Central memory CD4-positive, alpha-beta T cell (primary cell): ENCODE measurements around the gene PRKAR1B.
"Not testable (repeated sequence)": the region's sequence is repeated elsewhere in the genome, so short reads cannot be mapped to it uniquely, and the experiment has no call there.

ENCODE experiments used
- DNase-seq: peaks from one replicate; pipeline ENCODE4 v3.0.0; 2022

PRKAR1B gene

DNA sequence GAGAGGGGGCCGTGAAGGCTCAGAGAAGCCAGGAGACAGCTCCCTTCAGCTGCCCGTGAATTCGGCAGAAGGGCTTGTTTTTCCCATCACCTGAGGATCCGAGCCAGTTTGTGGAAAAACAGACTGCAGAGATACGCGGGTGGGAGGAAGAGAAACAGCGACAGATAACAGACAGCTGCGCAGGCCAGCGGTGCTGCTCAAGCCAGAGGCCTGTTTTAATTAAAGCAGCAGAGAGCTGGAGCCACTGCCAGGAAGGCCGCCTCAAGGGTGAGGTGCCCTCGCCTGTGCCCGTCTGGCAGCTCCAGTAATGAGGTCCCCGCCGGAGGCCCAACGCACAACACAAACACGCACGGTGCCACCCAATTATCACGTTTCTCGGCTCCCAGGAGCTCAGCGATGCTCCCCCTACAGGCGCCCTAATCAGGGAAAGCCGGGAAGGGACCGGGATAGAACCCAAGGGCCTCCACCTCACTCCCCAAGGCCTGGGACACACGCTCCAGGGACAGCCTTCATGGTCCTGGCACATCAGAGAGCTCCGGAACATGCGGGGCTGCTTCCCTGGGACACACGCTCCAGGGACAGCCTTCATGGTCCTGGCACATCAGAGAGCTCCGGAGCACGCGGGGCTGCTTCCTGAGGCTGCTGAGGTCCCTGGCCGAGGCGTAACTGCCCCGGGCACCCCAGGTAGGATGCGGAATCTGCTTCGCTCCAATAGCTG is 61.2 kb downstream of the PRKAR1B start:
- no peak for DNase-seq

GRCh38 chr7:664997-665735 is 61.9 kb downstream of the PRKAR1B start:
- DNase-seq: no peak

DNA sequence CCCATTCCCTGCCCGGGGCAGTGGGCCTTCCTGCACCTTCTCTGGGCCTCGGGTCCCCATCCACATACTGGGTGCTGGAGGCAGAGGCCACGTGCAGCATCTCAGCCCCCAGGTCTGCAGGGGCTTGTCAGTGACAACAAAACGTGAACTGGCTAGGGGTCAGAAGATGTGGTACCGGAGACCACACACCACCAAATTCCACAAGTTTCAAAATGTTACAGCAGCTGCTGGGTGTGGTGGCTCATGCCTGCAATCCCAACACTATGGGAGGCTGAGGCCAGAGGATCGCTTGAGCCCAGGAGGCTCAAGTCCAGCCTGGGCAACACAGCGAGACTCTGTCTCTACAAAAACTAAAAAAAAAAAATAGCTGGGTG is 62.7 kb downstream of the PRKAR1B start:
- no peak for DNase-seq

DNA sequence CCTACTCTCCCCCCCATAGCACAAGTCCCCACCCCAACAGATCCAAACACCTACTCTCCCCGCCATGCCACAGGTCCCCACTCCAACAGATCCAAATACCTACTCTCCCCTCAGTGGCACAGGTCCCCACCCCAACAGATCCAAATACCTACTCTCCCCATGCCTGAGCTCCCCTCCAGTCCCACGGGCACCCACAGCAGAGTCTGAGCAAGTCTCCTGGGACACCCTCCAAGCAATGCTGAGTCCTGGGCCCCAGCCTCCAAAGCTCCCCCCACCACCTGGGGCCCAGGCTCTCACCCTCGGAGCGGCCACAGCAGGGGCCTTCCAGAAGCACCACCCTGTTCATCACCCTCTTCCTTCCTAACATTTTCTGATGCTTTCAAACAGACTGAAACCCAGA is 64.5 kb downstream of the PRKAR1B start:
- no peak for DNase-seq

- no peak for DNase-seq
Observed at GRCh38 chr7:659996-660395, 67.1 kb downstream of the PRKAR1B start.

GRCh38 chr7:659306-659847 is 67.7 kb downstream of the PRKAR1B start:
- DNase-seq: no peak

GRCh38 chr7:657565-658119 is 69.4 kb downstream of the PRKAR1B start:
- no peak for DNase-seq

DNA sequence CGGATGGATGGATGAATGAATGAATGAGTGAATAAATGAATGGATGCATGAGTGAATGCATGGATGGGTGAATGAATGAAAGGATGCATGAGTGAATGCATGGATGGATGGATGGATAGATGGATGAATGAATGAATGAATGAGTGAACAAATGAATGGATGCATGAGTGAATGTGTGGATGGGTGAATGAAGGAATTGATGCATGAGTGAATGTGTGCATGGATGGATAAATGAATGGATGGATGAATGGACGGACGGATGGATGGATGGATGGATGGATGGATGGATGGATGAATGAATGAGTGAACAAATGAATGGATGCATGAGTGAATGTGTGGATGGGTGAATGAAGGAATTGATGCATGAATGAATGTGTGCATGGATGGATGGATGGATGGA is 70.1 kb downstream of the PRKAR1B start:
- not testable (repeated sequence) for DNase-seq

DNA sequence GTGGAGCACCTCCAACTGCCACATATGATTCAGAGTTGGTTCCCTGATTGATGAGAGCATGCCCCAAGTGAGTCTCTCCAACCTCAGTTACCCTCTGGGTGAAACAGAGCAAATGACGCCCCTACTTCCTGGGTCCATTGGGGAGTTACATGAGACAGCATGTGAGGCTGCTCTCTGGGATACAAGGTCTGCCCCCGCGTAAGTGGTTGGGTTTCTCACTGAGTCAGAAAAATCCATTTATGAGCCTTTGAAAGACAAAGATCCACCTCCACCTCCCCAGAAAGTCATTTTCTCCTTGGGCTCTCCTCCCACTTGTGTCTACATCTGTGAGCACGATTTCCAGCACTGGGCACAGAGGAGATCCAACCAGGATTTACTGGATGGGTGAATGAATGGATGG is 71.3 kb downstream of the PRKAR1B start:
- no peak for DNase-seq

GRCh38 chr7:653829-654764 is 73.0 kb downstream of the PRKAR1B start:
- DNase-seq: no peak

DNA sequence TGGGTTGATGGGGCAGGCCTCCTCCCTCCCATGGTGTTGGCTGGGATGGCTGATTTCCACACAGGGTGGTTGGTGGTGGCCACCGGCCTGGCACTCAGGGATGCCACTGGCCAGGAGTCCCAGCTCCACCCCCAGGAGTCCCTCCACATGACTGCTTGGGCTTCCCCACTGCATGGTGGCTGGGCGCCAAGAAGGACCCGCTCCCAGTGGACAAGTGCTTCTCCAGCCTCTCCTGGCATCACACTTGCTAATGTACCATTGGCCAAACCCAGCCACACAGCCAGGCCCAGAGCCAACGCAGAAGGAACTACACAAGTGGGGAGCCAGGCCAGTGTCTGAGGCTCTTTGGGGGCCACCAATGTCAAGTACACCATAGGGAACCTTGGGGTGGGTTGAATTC is 74.2 kb downstream of the PRKAR1B start:
- no peak for DNase-seq

- not testable (repeated sequence) for DNase-seq
Observed at GRCh38 chr7:652167-652566, 74.9 kb downstream of the PRKAR1B start.

DNA sequence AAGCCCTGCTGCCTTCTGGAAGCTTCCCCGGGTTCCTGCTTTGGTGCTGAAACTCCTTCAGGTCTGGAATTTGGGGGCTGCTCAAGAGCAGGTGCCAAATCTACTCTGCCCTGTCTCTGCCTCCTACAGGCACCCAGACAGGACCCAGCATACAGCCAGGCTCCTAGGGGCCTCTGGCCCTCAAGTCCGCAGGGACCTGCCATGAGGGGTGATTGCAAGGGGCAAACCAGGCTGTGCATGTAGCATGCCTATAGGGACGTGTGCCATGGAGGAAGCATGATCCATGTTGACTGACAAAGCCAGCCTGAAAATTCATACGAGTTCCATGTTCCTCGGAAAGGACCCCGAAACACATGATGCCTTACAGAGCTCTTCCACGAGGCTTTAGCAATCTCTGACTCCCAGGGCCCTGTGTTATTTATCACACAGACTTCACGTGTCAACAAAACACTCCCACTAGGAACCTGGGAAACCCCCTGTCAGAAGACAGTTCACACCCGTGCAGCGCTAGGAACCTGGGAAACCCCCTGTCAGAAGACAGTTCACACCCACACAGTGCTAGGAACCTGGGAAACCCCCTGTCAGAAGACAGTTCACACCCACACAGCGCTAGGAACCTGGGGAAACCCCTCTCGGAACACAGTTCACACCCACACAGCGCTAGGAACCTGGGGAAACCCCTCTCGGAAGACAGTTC is 75.9 kb downstream of the PRKAR1B start:
- DNase-seq: peak; percentile 23

DNA sequence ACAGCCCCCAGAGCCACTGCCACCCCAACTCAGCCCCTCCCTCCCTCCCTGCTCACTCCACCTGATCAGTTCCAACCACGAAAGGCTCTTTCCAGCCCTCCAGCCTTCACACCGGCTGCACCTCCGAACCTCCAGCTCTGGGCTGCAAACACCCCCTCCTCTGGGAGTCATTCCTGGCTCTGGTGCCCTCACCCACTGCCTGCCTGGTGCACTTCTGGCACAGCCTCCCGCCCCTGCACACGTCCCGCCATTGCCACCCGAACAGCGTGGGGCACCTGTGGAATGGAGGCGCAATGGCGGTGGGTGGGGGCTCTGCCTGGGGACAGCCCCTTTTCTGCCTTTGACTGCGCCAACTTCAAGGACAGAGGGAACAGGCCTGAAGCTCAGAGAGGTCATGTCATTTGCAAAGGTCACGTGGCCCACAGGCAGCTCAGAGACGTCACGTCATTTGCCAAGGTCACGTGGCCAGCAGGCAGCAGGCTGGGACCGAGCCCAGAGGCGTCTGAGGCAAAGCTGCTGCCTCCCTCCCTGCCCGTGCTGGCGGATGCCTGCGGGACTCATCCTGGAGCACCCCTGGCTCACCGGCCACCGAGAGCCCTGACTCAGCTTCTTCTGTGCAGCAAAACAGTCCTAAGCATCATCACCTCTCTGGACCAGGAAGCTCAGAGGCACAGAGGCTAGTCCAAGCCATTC is 76.6 kb downstream of the PRKAR1B start:
- DNase-seq: no peak

DNA sequence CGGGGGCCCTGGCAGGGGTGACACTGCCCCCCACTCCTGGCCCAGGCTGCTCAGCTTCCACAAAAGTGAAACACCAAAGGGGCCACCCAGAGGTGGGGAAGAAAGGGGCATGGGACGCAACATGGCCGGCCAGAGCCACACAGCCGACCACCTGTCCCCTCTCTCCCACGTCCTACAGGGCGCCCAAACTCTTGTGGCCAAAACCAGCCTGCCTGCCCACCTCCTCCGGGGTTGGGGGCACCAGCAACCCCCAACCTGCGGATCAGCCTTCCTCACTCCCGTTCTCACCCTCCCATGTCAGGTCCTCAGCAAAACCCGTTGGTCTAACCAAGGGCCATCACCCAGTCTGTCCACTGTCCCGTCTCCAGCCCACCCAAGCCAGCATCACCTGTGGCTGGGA is 80.1 kb downstream of the PRKAR1B start:
- DNase-seq: no peak

- DNase-seq: no peak
Observed at GRCh38 chr7:646487-646886, 80.6 kb downstream of the PRKAR1B start.

DNA sequence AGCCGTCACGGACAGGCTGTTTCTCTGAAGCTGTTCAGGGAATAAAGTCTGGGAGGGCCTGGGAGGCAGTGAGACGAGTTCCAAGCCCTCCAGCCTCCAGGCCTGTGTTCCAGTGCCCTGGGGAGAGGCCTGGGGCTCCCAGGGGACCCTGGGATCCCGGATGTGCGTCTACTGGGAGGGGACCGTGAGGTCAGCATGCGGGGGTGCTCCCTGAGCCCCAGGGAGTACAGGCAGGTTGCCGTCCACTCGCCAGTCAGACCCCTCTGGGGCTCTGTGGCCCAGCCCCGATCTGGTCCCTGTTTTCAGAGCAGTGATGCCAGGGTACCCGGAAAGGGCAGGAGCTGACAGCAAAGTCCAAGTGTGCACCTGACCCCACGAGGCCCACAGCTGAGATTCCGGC is 81.5 kb downstream of the PRKAR1B start:
- no peak for DNase-seq

GRCh38 chr7:644381-645305 is 82.4 kb downstream of the PRKAR1B start:
- DNase-seq: no peak

DNA sequence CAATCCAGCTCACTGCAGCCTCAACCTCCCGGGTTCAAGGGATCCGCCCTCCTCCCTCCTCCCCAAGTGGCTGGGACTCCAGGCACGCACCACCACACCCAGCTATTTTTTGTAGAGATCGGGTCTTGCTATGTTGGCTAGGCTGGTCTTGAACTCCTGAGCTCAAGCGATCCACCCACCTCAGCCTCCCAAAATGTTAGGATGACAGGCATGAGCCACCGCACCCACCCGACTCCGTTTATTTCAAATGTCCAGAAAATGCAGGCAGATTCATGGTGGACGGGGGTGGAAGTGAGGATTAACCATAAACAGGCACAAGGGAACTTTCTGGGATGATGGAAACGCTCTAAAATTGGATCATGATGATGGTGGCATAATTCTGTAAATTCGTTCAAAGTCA is 85.1 kb downstream of the PRKAR1B start:
- DNase-seq: no peak

- no peak for DNase-seq
Observed at GRCh38 chr7:641269-641671, 85.8 kb downstream of the PRKAR1B start.
